Astrocyte of the spinal cord (primary cell): ENCODE results near the gene NINJ2.

Experiments
- DNase-seq: peaks from one replicate; pipeline ENCODE4 v3.0.0; 2011; ENCODE audit warnings: low read depth, low spot score
- H3K4me3 ChIP-seq: 2 replicates; pipeline ENCODE4 v1.5.1; 2011; ENCODE audit warnings: low read depth, mild to moderate bottlenecking, low read length, moderate library complexity
- in situ Hi-C: cut with HindIII; loops from 2 replicates; pipeline ENCODE4 v1.10.0; 2017; ENCODE audit warnings: low sequenced_read_pairs
- TF ChIP-seq, protein P1 (sequence below): IDR thresholded peaks from 2 replicates; pipeline ENCODE4 v1.5.1; 2012; ENCODE audit warnings: low read depth, mild to moderate bottlenecking, low read length, inconsistent platforms

The NINJ2 gene

DNA sequence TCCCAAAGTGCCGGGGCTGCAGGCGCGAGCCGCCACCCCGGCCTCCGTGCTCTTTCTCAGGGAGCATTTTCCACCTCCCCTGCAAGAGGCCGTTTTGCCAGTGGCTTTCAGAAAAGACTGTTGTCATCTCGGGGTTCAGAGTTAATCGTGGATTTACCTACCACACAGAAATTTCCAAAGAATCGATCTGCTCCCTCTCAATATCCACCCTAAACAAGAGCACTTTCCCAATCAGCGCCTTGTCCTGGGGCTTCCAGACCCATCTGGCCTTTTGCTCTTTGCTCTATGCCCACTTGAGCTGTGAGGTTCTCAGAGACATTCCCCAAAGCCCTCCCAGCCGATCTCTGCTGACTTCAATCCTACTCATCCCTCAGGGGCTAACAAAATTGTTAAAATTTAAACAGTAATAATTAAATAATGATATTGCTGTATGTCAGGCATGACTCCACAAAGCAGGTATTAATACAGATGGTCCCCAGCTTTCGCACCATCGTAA, 86.6 kb downstream of the NINJ2 start:
- no peak overlapping the region for H3K4me3 ChIP-seq
- in situ Hi-C loops, result no loop called here
- TF ChIP-seq, protein P1, sequence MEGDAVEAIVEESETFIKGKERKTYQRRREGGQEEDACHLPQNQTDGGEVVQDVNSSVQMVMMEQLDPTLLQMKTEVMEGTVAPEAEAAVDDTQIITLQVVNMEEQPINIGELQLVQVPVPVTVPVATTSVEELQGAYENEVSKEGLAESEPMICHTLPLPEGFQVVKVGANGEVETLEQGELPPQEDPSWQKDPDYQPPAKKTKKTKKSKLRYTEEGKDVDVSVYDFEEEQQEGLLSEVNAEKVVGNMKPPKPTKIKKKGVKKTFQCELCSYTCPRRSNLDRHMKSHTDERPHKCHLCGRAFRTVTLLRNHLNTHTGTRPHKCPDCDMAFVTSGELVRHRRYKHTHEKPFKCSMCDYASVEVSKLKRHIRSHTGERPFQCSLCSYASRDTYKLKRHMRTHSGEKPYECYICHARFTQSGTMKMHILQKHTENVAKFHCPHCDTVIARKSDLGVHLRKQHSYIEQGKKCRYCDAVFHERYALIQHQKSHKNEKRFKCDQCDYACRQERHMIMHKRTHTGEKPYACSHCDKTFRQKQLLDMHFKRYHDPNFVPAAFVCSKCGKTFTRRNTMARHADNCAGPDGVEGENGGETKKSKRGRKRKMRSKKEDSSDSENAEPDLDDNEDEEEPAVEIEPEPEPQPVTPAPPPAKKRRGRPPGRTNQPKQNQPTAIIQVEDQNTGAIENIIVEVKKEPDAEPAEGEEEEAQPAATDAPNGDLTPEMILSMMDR, result no peak
- DNase-seq, result no peak

DNA sequence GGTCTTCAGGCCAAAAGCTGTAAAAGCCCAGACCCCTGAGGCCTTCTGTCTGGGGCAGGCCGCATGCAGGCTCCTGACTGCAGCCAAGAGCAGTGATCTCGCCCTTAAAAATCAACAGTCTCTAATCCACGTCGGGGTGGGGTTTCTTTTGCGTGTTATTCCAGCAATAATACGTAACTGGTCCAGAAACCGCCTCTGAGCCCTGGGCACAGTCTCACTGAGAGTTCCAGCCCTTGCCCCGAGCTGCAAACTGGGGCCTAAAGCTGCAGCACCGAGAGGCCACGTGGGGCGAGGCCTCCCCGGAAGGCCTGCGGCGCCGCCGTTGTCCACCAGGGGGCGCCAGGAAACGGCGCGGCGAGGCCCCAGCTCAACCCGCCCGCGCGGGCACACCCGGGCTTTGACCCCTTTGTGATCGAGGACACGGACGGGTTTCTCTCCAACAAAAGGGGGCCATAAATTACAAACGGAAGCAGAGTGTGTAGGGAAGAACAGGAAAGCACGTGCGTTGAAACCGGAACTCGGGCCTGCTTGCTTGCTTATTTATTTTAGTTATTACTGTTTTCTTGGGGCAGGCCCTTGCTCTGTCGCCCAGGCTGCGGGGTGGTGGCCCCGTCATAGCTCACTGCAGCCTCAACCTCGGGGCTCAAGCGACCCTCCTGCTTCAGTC, 87.2 kb downstream of the NINJ2 start:
- no peak overlapping the region for H3K4me3 ChIP-seq
- DNase-seq, result peak; percentile 57
- in situ Hi-C loops, result no loop called here
- TF ChIP-seq, protein P1, result peak; percentile 90

DNA sequence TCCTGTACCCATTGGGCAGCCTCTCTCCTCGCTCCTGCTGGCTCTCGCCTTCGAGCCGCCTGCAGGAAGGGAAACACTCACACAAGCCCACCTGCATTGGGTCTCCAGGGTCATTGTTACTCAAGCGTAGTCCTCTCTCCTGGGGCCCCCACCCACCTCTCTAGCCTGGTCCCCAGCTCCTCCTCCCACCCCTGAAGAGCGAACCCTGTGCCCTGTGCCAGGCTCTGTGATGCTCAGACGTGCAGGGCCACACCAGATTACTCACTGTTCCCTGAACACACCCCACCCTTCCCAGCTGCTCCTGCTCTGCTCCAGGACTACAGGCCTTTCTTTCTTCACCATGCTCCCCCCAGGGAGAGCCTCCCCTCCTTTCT, 88.1 kb downstream of the NINJ2 start:
- DNase-seq, result no peak
- no peak overlapping the region for H3K4me3 ChIP-seq
- in situ Hi-C loops, result no loop called here
- TF ChIP-seq, protein P1, result no peak

DNA sequence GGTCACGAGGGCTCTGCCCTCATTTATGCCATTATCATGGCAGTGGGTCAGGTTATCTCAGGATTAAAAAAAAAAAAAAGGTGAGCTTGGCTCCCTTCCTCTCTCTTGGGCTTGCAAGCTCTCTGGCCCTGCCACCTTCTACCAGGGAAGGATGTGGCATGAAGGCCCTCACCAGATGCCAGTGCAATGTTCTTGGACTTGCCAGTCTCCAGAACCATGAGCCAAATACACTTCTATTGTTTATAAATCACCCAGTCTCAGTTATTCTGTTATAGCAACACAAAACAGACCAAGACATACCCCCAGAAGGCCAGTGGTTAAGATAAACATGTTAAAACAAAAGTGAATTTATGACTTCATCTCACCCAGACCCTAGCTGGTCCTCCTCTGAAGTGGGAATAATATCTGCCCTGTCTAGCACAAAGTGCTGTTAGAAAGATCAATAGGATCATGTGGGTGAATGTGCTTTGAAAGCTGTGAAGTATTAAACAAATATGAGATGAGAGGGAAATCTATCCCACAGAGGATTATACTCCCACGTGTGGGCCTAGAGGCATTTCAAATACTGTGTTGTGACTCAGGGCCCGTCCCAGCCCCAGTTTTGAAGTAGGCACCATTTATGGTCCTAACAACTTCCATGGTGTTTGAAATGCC, 88.6 kb downstream of the NINJ2 start:
- H3K4me3 ChIP-seq, result no peak overlapping the region
- in situ Hi-C loops, result no loop called here

DNA sequence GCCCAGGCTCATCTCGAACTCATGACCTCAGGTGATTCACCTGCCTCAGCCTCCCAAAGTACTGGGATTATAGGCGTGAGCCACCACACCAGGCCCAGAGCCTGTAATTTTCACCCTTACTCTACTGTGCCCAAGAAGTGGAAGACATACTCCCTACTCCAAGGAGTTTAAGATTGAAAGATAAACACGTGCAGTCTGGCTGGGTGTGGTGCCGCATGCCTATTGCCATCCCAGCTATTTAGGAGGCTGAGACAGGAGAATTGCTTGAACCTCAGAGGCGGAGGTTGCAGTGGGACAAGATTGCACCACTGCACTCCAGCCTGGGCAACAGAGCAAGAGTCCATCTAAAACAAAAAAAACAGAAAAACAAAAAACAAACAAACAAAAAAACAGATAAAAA, 90.0 kb downstream of the NINJ2 start:
- H3K4me3 ChIP-seq, result no peak overlapping the region
- DNase-seq, result no peak
- TF ChIP-seq, protein P1, result no peak
- in situ Hi-C loops, result no loop called here

More for the DNA sequence above, 88.6 kb downstream of the NINJ2 start:
- DNase-seq, result no peak
- TF ChIP-seq, protein P1, result no peak

DNA sequence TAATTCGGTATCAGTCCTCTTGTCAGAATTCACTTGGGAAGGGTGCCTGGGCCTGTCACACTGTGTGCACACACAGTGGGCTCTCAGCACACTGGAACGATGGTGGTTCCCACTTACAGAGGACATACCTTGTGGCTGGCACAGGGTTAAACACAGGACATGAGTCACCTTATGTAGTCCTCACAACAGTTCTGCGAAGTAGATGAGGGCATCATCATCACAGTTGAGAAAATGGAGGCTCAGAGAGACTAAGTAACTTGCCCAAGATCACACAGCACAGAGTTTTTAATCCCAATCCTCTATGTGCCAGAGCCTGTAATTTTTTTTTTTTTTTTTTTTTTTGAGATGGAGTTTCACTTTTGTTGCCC, 90.7 kb downstream of the NINJ2 start:
- in situ Hi-C loops, result no loop called here
- no peak for DNase-seq
- no peak overlapping the region for H3K4me3 ChIP-seq
- TF ChIP-seq, protein P1, result no peak
